ENCODE results near the gene AEN. TPM values are rescaled to one million over a fixed set of nuclear protein-coding genes. Genes with fewer than 3 reads are reported as not detected.
A peak's percentile ranks its signal among the peaks of the same experiment; 100 is the strongest.

The AEN gene
- total RNA-seq, 1 donor from 2014 or later = 9.8 TPM

- DNase-seq = no peak
- no peak for ATAC-seq
- intact Hi-C loops (cut with micrococcal nuclease) = no loop called here
Measured at GRCh38 chr15:88612186-88612796, 8.8 kb upstream of the AEN start.

GRCh38 chr15:88613074-88613944 is 7.8 kb upstream of the AEN start:
- DNase-seq (no peak), ATAC-seq (no peak)
- intact Hi-C loops (cut with micrococcal nuclease) = no loop called here

GRCh38 chr15:88615303-88616107 is 5.6 kb upstream of the AEN start:
- ATAC-seq = no peak
- intact Hi-C loops (cut with micrococcal nuclease) = loop anchor here (2.0 kb wide), 1 partner anchor 139 kb away; no protein-coding TSS in a partner anchor
- DNase-seq = no peak

GRCh38 chr15:88616240-88616639 is 4.9 kb upstream of the AEN start:
- ATAC-seq (no peak), DNase-seq (no peak)
- intact Hi-C loops (cut with micrococcal nuclease) = no loop called here

- ATAC-seq = no peak
- intact Hi-C loops (cut with micrococcal nuclease) = no loop called here
- no peak for DNase-seq
Measured at GRCh38 chr15:88617031-88617722, 4.0 kb upstream of the AEN start.

GRCh38 chr15:88617790-88618189 is 3.4 kb upstream of the AEN start:
- intact Hi-C loops (cut with micrococcal nuclease) = no loop called here
- ATAC-seq = no peak
- DNase-seq = no peak

- ATAC-seq (no peak), DNase-seq (no peak)
- intact Hi-C loops (cut with micrococcal nuclease) = no loop called here
Measured at GRCh38 chr15:88618686-88619085, 2.5 kb upstream of the AEN start.

GRCh38 chr15:88619796-88620195 is 1.3 kb upstream of the AEN start:
- no peak for DNase-seq
- intact Hi-C loops (cut with micrococcal nuclease) = no loop called here

GRCh38 chr15:88621789-88622604 is 857 bp downstream of the AEN start:
- DNase-seq (no peak), ATAC-seq (no peak)
- intact Hi-C loops (cut with micrococcal nuclease) = no loop called here

More at GRCh38 chr15:88619796-88620195, 1.3 kb upstream of the AEN start:
- no peak for ATAC-seq

- intact Hi-C loops (cut with micrococcal nuclease) = no loop called here
Measured at GRCh38 chr15:88622605-88622975, 1.4 kb downstream of the AEN start.

GRCh38 chr15:88623061-88623460 is 1.9 kb downstream of the AEN start:
- intact Hi-C loops (cut with micrococcal nuclease) = no loop called here
- no peak for DNase-seq
- no peak for ATAC-seq

More at GRCh38 chr15:88622605-88622975, 1.4 kb downstream of the AEN start:
- ATAC-seq (no peak), DNase-seq (no peak)

GRCh38 chr15:88623632-88624031 is 2.5 kb downstream of the AEN start:
- intact Hi-C loops (cut with micrococcal nuclease) = no loop called here
- ATAC-seq = no peak
- no peak for DNase-seq

GRCh38 chr15:88624156-88624970 is 3.2 kb downstream of the AEN start:
- ATAC-seq = peak; percentile 22
- no peak for DNase-seq
- intact Hi-C loops (cut with micrococcal nuclease) = no loop called here

GRCh38 chr15:88624971-88625490 is 3.9 kb downstream of the AEN start:
- intact Hi-C loops (cut with micrococcal nuclease) = no loop called here
- ATAC-seq (no peak), DNase-seq (no peak)

GRCh38 chr15:88625943-88626741 is 5.0 kb downstream of the AEN start:
- intact Hi-C loops (cut with micrococcal nuclease) = no loop called here

GRCh38 chr15:88627463-88627862 is 6.3 kb downstream of the AEN start:
- intact Hi-C loops (cut with micrococcal nuclease) = no loop called here
- no peak for DNase-seq

More at GRCh38 chr15:88625943-88626741, 5.0 kb downstream of the AEN start:
- DNase-seq (no peak), ATAC-seq (no peak)

More at GRCh38 chr15:88627463-88627862, 6.3 kb downstream of the AEN start:
- ATAC-seq = no peak
